ENCODE measurements around the gene RALGDS.
"Not testable (repeated sequence)": the region's sequence is repeated elsewhere in the genome, so short reads cannot be mapped to it uniquely, and the experiment has no call there.

Gene RALGDS

DNA sequence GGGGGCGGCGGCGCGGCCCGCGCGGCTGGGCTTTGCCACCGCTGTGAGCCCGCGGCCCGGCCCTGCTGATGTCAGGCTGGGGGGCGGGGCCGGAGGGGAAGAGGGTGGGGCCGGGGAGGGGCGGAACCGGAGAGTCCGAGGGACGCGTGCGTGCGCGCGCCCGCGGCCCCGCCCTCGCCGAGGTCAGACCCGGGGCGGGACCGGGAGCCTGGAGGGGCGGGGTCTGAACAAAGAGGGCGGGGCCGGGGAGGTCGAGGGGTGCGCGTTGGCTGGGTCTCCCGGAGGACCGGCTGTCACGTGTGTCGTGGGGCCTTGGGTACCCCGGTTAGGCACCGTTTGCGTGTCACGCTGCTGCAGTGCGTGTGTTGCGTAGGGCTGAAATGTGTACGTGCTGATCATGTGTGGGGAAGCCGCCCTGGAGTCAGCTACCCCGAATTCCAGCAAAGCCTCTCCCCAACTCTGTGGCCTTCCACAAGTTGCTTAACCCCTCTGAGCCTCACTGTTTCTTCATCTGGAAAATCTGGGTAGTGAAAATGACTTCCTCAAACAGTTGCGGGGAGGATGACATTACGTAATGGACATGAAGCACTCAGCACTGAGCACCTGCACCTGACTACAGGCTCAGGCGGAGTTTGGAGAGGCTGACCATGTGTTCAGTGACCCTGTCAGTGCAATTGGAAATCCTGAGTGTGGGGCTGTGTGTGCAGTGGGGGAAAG lies at the start of gene RALGDS:
Gene RALGDS (minus strand): TSS at position 43 of the 717 bp plus-strand sequence. CDS start 86 bp downstream, outside the sequence.
- peak within 1 kb of the TSS; percentile 83 for H3K9ac ChIP-seq
- peaks cover 97% of the 10 kb centered on the region for H3K4me1 ChIP-seq
- peak within 1 kb of the TSS; percentile 74 for H3K4me3 ChIP-seq
- TF ChIP-seq Cebpa-rat (IDR thresholded peaks at IDR 0.05): peak; percentile 77
- no peaks in the 10 kb centered on the region for H3K27me3 ChIP-seq
- H3K36me3 ChIP-seq: peaks cover 10% of the 10 kb centered on the region
- H3K27ac ChIP-seq: peak within 1 kb of the TSS; percentile 80
- peaks cover 98% of the 10 kb centered on the region for H4K20me1 ChIP-seq
- peak within 1 kb of the TSS; percentile 100 for H3K4me2 ChIP-seq
- no peaks in the 10 kb centered on the region for H3K9me3 ChIP-seq

DNA sequence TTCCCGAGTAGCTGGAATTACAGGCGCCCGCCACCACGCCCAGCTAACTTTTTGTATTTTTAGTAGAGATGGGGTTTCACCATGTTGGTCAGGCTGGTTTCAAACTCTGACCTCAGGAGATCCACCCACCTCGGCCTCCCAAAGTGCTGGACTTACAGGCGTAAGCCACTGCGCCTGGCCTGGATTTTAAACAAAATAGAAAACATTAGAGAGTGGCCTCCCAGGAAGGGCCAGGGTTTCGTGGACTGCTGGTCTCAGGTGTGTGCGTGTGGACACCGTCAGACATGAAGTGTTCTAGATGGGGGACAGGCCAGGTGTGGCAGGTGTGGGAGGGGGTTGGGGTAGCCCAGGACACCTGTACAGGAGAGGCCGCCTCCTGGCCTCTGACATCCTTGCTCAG lies 49.7 kb upstream of the RALGDS start:
- Histone ChIP-seq H3K4me3 (peak overlapping the region; percentile 38), H4K20me1 (no peaks in the 10 kb centered on the region; the same call in 1 of the 2 replicates), H3K4me2 (peak overlapping the region; percentile 91), H3K27me3 (no peaks in the 10 kb centered on the region), H3K4me1 (peaks cover 61% of the 10 kb centered on the region), H3K27ac (peak overlapping the region; percentile 66), H3K9me3 (no peaks in the 10 kb centered on the region), H3K36me3 (no peaks in the 10 kb centered on the region), H3K9ac (peak overlapping the region; percentile 46; the same call in 1 of the 2 replicates)
- TF ChIP-seq Cebpa-rat (IDR thresholded peaks at IDR 0.05): no peak

DNA sequence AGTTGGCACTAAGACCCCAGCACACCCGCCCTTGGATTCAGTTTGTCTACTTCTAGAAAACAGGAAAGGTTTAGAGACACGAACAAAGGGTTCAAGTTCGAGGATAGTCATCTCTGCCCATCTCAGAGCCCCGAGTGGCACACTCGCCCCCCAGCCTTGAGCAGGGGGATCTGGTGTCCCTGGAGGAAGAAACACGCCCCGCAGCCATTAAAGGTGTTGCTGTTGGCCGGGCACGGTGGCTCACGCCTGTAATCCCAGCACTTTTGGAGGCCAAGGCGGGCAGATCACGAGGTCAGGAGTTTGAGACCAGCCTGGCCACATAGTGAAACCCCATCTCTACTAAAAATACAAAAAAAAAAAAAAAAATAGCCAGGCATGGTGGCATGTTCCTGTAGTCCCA lies 48.6 kb upstream of the RALGDS start:
- H3K4me3 ChIP-seq, H3K9ac ChIP-seq, H3K27me3 ChIP-seq, H4K20me1 ChIP-seq, H3K9me3 ChIP-seq, H3K36me3 ChIP-seq: not testable (repeated sequence)
- Histone ChIP-seq H3K4me1 (peaks cover 71% of the 10 kb centered on the region), H3K4me2 (peak overlapping the region; percentile 91), H3K27ac (peak overlapping the region; percentile 0; the same call in 1 of the 2 replicates)

DNA sequence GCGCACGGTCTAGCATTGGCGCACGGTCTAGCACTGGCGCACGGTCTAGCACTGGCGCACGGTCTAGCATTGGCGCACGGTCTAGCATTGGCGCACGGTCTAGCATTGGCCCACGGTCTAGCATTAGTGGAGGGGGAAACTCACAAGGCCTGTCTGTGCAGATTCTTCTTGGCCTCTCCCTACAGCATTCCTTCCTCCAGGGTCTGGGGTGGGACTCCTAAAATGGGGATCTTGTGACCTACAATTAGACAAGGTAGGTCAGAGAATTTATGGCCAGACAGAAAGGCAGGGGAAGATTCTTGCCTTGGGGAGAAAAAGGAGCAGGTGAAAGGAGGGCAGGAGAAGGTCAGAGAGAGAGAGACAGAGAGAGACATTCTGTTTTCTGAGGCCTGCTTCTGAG lies 48.1 kb upstream of the RALGDS start:
- H3K9ac ChIP-seq: no peak overlapping the region
- H3K4me1 ChIP-seq: peaks cover 77% of the 10 kb centered on the region
- H3K27ac ChIP-seq: 0 out of 2 replicates have a peak overlapping the region, but pooled peaks have one; percentile 0
- H3K27me3 ChIP-seq: no peaks in the 10 kb centered on the region
- H3K9me3 ChIP-seq: no peaks in the 10 kb centered on the region
- no peak for TF ChIP-seq Cebpa-rat (IDR thresholded peaks at IDR 0.05)
- no peaks in the 10 kb centered on the region for H3K36me3 ChIP-seq
- no peaks in the 10 kb centered on the region; the same call in 1 of the 2 replicates for H4K20me1 ChIP-seq
- no peak overlapping the region for H3K4me3 ChIP-seq
- peak overlapping the region; percentile 91 for H3K4me2 ChIP-seq

DNA sequence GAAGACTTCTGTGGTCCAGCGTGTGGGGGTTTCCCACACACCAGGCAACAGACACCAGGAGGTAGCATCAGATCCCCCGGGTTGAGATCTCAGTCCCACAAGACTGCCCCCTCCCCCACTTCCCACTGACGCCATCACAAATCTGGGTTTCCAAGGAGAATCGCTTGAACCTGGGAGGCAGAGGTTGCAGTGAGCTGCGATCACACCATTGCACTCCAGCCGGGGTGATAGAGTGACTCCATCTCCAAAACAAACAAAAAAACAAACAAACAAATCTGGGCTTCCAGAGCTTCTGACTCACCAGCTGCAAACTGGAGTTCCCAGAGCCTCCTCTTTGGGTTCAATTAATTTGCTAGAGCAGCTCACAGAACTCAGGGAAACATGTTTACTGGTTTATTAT lies 47.4 kb upstream of the RALGDS start:
- Histone ChIP-seq H3K36me3 (no peaks in the 10 kb centered on the region), H3K4me3 (no peak overlapping the region), H3K4me1 (peaks cover 81% of the 10 kb centered on the region), H4K20me1 (peaks cover under 1% of the 10 kb centered on the region; the same call in 1 of the 2 replicates), H3K4me2 (peak overlapping the region; percentile 91), H3K27ac (0 out of 2 replicates have a peak overlapping the region, but pooled peaks have one; percentile 36), H3K9me3 (no peaks in the 10 kb centered on the region), H3K27me3 (no peaks in the 10 kb centered on the region), H3K9ac (no peak overlapping the region)
- no peak for TF ChIP-seq Cebpa-rat (IDR thresholded peaks at IDR 0.05)

DNA sequence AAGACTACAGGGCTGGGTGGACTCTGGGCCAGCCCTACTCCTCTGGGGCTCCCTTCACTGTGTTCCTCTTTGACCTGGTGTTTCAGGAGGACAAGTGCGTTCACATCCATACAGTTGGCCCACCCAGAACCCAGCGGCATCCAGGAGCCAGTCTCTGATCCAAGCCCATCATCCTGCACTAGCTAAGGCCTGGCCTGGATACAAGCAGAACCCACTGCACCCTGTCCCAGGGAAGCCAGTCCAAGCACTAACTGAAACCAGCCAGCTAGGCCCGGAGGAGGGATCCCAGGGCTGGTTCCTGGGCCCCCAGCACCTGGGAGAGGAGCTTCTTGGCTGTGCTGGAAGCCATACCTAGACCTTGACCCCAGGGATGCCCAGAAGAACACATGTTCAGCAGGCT lies 46.7 kb upstream of the RALGDS start:
- Histone ChIP-seq H3K27me3 (no peaks in the 10 kb centered on the region), H3K4me3 (no peak overlapping the region), H3K27ac (peak overlapping the region; percentile 36), H3K36me3 (no peaks in the 10 kb centered on the region), H3K4me1 (peaks cover 87% of the 10 kb centered on the region), H4K20me1 (peaks cover 7% of the 10 kb centered on the region), H3K9ac (0 out of 2 replicates have a peak overlapping the region, but pooled peaks have one; percentile 16), H3K9me3 (no peaks in the 10 kb centered on the region), H3K4me2 (peak overlapping the region; percentile 91)
- TF ChIP-seq Cebpa-rat (IDR thresholded peaks at IDR 0.05): no peak

DNA sequence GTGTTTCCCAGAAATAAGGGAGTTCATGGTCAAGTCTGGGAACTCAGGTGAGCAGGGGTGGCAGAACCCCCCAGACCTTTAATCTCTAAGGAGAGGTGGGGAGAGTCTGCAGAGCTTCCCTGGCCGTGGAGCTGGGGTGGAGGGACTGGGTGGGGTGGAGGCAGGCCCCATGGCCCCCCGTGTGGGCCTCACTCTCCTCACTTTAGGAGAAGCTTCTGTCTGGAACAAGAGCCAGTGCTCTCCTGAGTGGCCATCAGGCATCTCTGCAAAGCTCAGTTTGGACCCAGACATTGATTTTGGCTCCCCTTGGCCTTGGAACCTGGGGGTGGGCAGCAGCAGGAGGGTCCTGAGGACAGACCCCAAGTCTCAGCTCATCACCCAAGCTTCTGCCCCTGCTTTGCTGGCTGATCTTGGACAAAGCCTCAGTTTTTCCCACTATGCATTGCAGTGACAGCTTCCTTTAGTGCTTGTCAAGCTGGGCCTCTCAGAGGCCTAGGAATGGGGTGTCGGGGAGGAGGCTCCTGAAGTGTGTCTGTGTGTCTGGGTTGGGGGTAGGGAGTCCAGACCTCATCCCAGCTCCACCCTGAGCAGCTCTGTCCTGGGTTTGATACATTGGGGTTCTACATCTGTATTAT lies 46.2 kb upstream of the RALGDS start:
- peak overlapping the region; percentile 91 for H3K4me2 ChIP-seq
- peaks cover 13% of the 10 kb centered on the region for H4K20me1 ChIP-seq
- H3K27me3 ChIP-seq: no peaks in the 10 kb centered on the region
- H3K36me3 ChIP-seq: no peaks in the 10 kb centered on the region
- H3K9ac ChIP-seq: 0 out of 2 replicates have a peak overlapping the region, but pooled peaks have one; percentile 16
- peaks cover 89% of the 10 kb centered on the region for H3K4me1 ChIP-seq
- no peaks in the 10 kb centered on the region for H3K9me3 ChIP-seq
- H3K27ac ChIP-seq: peak overlapping the region; percentile 36
- no peak for TF ChIP-seq Cebpa-rat (IDR thresholded peaks at IDR 0.05)
- H3K4me3 ChIP-seq: no peak overlapping the region

DNA sequence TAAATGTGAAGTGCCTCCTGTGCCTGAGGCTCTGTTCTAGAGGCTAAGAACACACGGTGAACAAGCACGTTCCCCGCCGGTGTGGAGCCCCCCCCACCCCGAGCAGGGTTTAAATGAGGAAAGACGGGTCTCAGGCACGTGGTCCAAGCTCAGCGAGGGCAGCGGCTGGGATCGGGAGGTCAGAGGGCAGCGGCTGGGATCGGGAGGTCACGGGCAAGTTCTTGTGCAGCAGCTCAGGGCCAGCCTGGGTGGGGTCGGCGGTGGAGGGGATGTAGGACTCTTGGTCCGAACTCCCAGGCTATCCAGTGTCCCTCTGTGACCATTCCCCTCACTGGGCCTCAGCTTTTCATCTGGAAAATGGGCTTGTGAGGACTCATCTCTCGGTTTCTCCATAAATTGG lies 45.4 kb upstream of the RALGDS start:
- Histone ChIP-seq H3K4me1 (peaks cover 87% of the 10 kb centered on the region), H3K27me3 (no peaks in the 10 kb centered on the region), H3K9me3 (no peaks in the 10 kb centered on the region), H3K9ac (no peak overlapping the region), H4K20me1 (peaks cover 20% of the 10 kb centered on the region), H3K27ac (no peak overlapping the region), H3K4me2 (peak overlapping the region; percentile 91; the same call in 1 of the 2 replicates), H3K4me3 (no peak overlapping the region), H3K36me3 (no peaks in the 10 kb centered on the region; the same call in 1 of the 2 replicates)
- TF ChIP-seq Cebpa-rat (IDR thresholded peaks at IDR 0.05): no peak

DNA sequence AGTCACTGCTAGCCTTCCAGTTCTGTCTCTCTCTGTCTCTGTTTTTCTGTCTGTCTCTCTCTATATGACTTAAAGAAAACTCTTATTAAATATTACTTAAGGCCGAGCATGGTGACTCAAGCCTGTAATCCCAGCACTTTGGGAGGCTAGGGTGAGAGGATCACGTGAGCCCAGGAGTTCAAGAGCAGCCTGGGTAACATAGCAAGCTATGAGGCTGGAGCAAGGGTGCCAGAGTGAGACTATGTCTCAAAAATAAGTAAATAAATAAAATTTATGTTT lies 44.4 kb upstream of the RALGDS start:
- no peak overlapping the region for H3K4me3 ChIP-seq
- no peak overlapping the region for H3K9ac ChIP-seq
- H3K36me3 ChIP-seq: peaks cover 3% of the 10 kb centered on the region
- peak overlapping the region; percentile 98 for H3K4me2 ChIP-seq
- H3K4me1 ChIP-seq: peaks cover 87% of the 10 kb centered on the region
- H3K27me3 ChIP-seq: no peaks in the 10 kb centered on the region
- H3K9me3 ChIP-seq: no peaks in the 10 kb centered on the region
- H3K27ac ChIP-seq: no peak overlapping the region
- H4K20me1 ChIP-seq: peaks cover 30% of the 10 kb centered on the region
- no peak for TF ChIP-seq Cebpa-rat (IDR thresholded peaks at IDR 0.05)

DNA sequence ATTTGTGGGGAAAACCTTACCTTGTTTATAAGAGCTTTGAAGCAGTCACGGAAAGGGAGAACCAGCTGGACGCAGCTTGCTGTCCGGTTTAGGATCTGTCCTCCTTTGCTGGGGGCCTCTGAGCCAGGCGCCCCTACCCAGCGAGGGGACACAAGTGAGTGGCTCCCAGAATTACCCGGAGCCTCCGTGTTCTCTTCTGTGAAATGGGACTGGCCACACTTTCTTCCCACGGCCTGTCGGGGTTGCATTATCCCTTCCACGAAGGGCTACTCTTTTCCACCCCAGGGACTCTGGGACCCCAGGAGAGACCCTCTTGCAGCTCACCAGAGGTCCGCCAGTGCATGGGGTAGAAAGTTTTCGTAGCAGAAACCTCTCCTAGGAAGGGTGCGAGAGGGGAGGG lies 43.2 kb upstream of the RALGDS start:
- H3K4me3 ChIP-seq: peak overlapping the region; percentile 82
- H3K36me3 ChIP-seq: peaks cover 15% of the 10 kb centered on the region
- peaks cover 76% of the 10 kb centered on the region for H3K4me1 ChIP-seq

More for the DNA sequence above, 43.2 kb upstream of the RALGDS start:
- Histone ChIP-seq H3K4me2 (peak overlapping the region; percentile 98), H3K27ac (peak overlapping the region; percentile 93), H3K9me3 (no peaks in the 10 kb centered on the region), H3K9ac (peak overlapping the region; percentile 87), H3K27me3 (no peaks in the 10 kb centered on the region), H4K20me1 (peaks cover 42% of the 10 kb centered on the region)
- TF ChIP-seq Cebpa-rat (IDR thresholded peaks at IDR 0.05): no peak
